ENCODE results near the gene HPSE2.

HPSE2 gene

GRCh38 chr10:98967601-98968000 lies 268.1 kb downstream of the HPSE2 start:
- TF ChIP-seq POLR2AphosphoS5 (IDR thresholded peaks at IDR 0.05; ENCODE audit: low read depth, low read length), result no peak
- TF ChIP-seq TAF1 (IDR thresholded peaks at IDR 0.05; ENCODE audit: borderline replicate concordance, insufficient read depth, low read length), result no peak

DNA sequence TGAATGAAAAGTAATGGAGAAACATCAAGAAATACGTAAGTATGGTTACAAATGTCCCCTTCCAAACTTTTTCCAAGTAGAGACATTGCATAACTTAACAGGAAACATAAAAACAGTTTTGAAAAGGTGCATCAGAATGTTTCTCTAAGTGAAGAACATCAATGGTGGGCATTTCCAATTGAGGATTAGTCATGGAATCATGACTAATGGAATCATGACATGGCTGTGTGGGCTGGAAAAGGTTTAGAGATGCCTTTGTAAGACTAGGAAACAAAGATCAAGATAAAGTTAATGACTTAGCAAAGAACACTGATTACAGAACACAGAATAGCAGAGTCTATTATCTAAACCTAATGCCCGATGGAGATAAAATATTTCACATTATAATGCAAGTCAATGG lies 272.0 kb downstream of the HPSE2 start:
- no peak for TF ChIP-seq FOXP2 (optimal IDR thresholded peaks at IDR 0.05; ENCODE audit: borderline replicate concordance, extremely low read depth, extremely low read length, insufficient read depth)
- TF ChIP-seq, protein P1, sequence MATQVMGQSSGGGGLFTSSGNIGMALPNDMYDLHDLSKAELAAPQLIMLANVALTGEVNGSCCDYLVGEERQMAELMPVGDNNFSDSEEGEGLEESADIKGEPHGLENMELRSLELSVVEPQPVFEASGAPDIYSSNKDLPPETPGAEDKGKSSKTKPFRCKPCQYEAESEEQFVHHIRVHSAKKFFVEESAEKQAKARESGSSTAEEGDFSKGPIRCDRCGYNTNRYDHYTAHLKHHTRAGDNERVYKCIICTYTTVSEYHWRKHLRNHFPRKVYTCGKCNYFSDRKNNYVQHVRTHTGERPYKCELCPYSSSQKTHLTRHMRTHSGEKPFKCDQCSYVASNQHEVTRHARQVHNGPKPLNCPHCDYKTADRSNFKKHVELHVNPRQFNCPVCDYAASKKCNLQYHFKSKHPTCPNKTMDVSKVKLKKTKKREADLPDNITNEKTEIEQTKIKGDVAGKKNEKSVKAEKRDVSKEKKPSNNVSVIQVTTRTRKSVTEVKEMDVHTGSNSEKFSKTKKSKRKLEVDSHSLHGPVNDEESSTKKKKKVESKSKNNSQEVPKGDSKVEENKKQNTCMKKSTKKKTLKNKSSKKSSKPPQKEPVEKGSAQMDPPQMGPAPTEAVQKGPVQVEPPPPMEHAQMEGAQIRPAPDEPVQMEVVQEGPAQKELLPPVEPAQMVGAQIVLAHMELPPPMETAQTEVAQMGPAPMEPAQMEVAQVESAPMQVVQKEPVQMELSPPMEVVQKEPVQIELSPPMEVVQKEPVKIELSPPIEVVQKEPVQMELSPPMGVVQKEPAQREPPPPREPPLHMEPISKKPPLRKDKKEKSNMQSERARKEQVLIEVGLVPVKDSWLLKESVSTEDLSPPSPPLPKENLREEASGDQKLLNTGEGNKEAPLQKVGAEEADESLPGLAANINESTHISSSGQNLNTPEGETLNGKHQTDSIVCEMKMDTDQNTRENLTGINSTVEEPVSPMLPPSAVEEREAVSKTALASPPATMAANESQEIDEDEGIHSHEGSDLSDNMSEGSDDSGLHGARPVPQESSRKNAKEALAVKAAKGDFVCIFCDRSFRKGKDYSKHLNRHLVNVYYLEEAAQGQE (IDR thresholded peaks at IDR 0.05; ENCODE audit: insufficient read depth in 1 of 2, low read depth in 2 of 2, low read length in 2 of 2), result no peak
- TF ChIP-seq POLR2AphosphoS5 (IDR thresholded peaks at IDR 0.05; ENCODE audit: low read depth, low read length), result no peak
- TF ChIP-seq TAF1 (IDR thresholded peaks at IDR 0.05; ENCODE audit: borderline replicate concordance, insufficient read depth, low read length), result no peak
- no peak for TF ChIP-seq SIN3A (IDR thresholded peaks at IDR 0.05; ENCODE audit: borderline replicate concordance, insufficient read depth, low read length)

GRCh38 chr10:98959379-98959778 lies 276.3 kb downstream of the HPSE2 start:
- no peak for TF ChIP-seq TAF1 (IDR thresholded peaks at IDR 0.05; ENCODE audit: borderline replicate concordance, insufficient read depth, low read length)
- no peak for TF ChIP-seq POLR2AphosphoS5 (IDR thresholded peaks at IDR 0.05; ENCODE audit: low read depth, low read length)
- no peak for TF ChIP-seq SIN3A (IDR thresholded peaks at IDR 0.05; ENCODE audit: borderline replicate concordance, insufficient read depth, low read length)
- TF ChIP-seq, protein P1 (IDR thresholded peaks at IDR 0.05; ENCODE audit: insufficient read depth in 1 of 2, low read depth in 2 of 2, low read length in 2 of 2), result no peak
- TF ChIP-seq FOXP2 (optimal IDR thresholded peaks at IDR 0.05; ENCODE audit: borderline replicate concordance, extremely low read depth, extremely low read length, insufficient read depth), result no peak

GRCh38 chr10:98957801-98958200 lies 277.9 kb downstream of the HPSE2 start:
- TF ChIP-seq, protein P1 (IDR thresholded peaks at IDR 0.05; ENCODE audit: insufficient read depth in 1 of 2, low read depth in 2 of 2, low read length in 2 of 2), result no peak
- no peak for TF ChIP-seq SIN3A (IDR thresholded peaks at IDR 0.05; ENCODE audit: borderline replicate concordance, insufficient read depth, low read length)
- no peak for TF ChIP-seq TAF1 (IDR thresholded peaks at IDR 0.05; ENCODE audit: borderline replicate concordance, insufficient read depth, low read length)
- TF ChIP-seq FOXP2 (optimal IDR thresholded peaks at IDR 0.05; ENCODE audit: borderline replicate concordance, extremely low read depth, extremely low read length, insufficient read depth), result no peak
- no peak for TF ChIP-seq POLR2AphosphoS5 (IDR thresholded peaks at IDR 0.05; ENCODE audit: low read depth, low read length)

DNA sequence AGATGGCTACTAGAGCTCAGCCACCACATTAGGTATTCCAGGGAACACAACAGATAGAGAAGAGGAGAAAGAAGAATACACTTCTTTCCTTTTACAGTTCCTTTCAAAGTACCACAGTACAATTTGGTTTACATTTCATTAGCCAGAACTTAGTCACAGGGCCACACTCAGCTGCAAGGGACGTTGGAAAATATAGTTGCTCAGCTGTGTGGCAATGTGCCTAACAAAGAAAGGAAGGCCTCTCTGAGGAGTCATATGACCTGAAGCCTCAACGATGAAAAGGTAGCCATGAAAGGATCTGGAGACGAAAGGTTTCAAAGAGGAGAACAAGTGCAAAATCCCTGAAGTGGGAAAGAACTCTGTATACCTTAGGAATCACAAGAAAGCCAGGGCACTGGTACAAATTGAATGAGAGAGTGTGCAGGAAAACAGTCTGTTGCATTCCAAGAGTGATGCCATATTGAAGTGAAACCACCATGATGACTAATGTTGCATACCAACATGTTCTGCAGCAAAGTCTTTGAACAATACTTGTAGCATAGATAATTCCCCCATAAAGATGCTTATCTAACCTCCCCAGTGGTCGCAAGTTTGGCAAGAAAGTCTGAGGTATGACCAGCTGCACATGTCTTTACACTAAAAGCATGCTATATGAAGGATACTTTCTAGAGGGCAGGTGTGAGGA lies 278.9 kb downstream of the HPSE2 start:
- no peak for TF ChIP-seq TAF1 (IDR thresholded peaks at IDR 0.05; ENCODE audit: borderline replicate concordance, insufficient read depth, low read length)

DNA sequence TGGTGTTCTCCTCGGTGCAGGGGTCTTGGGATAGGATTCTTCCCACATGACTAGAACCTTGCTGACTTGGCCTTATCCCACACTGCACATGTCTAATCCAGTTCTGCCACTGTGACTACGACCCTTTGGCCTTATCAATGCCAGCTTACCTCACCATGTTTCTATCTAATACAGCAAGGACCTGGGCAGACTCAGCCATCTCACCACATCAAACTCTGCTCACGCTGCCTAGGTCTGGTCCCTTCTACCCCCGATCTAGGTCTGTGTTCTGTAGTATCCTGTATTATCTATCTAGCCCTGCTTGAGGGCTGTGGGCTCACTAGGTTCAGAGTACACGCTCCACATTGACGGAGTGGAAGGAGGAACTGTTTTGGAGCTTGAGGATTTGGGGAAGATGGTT lies 282.4 kb downstream of the HPSE2 start:
- no peak for TF ChIP-seq POLR2AphosphoS5 (IDR thresholded peaks at IDR 0.05; ENCODE audit: low read depth, low read length)
- TF ChIP-seq FOXP2 (optimal IDR thresholded peaks at IDR 0.05; ENCODE audit: borderline replicate concordance, extremely low read depth, extremely low read length, insufficient read depth), result no peak
- TF ChIP-seq TAF1 (IDR thresholded peaks at IDR 0.05; ENCODE audit: borderline replicate concordance, insufficient read depth, low read length), result no peak
- TF ChIP-seq SIN3A (IDR thresholded peaks at IDR 0.05; ENCODE audit: borderline replicate concordance, insufficient read depth, low read length), result no peak
- TF ChIP-seq, protein P1 (IDR thresholded peaks at IDR 0.05; ENCODE audit: insufficient read depth in 1 of 2, low read depth in 2 of 2, low read length in 2 of 2), result no peak

Data from PFSK-1 (cell line).